Endothelial cell (in vitro differentiated cells): ENCODE measurements around the gene RNF103. TPM values are rescaled to one million over a fixed set of nuclear protein-coding genes. Genes with fewer than 3 reads are reported as not detected.

ENCODE experiments used
- DNase-seq: peaks from one replicate; pipeline ENCODE4 v3.0.0; 2021; ENCODE audit warnings: low spot score
- H3K27ac Mint-ChIP-seq: one replicate; pipeline ENCODE4 v1.8.0; 2021; ENCODE audit warnings: mixed read lengths, inconsistent platforms; ENCODE audit not compliant: unreplicated experiment
- H3K27me3 Mint-ChIP-seq: one replicate; pipeline ENCODE4 v1.8.0; 2021; ENCODE audit warnings: mild to moderate bottlenecking, moderate library complexity, mixed read lengths, inconsistent platforms; ENCODE audit not compliant: unreplicated experiment
- H3K36me3 Mint-ChIP-seq: one replicate; pipeline ENCODE4 v1.8.0; 2021; ENCODE audit warnings: mild to moderate bottlenecking, low read depth, mixed read lengths, inconsistent platforms; ENCODE audit not compliant: unreplicated experiment
- H3K4me1 Mint-ChIP-seq: one replicate; pipeline ENCODE4 v1.8.0; 2021; ENCODE audit warnings: mild to moderate bottlenecking, mixed read lengths, inconsistent platforms; ENCODE audit not compliant: unreplicated experiment
- H3K4me3 Mint-ChIP-seq: one replicate; pipeline ENCODE4 v1.8.0; 2021; ENCODE audit warnings: mild to moderate bottlenecking, mixed read lengths, inconsistent platforms; ENCODE audit not compliant: unreplicated experiment
- H3K9me3 Mint-ChIP-seq: one replicate; pipeline ENCODE4 v1.8.0; 2021; ENCODE audit warnings: mixed read lengths, inconsistent platforms; ENCODE audit not compliant: unreplicated experiment
- CTCF ChIP-seq: fragments of 200-600 bp; sonication (generic); IDR thresholded peaks from one replicate; pipeline ENCODE4 v1.5.0; 2021; ENCODE audit warnings: antibody characterized with exemption; ENCODE audit not compliant: unreplicated experiment
- total RNA-seq: library from RNA; stranded (reverse); fragmentation: NEBNext Ultra II Directional; extraction: Animal tissue kit (Norgen Biotek cat#: 25700); gene quantifications from one replicate; pipeline ENCODE4 v1.2.1, GENCODE V29; 2021; ENCODE audit not compliant: unreplicated experiment

The RNF103 gene
- total RNA-seq, 1 donor from 2014 or later = 31.9 TPM

GRCh38 chr2:86610871-86611270 is 12.8 kb downstream of the RNF103 start:
- Mint-ChIP-seq H3K4me3 (no peak overlapping the region), H3K36me3 (peaks cover 34% of the 10 kb centered on the region), H3K27me3 (no peaks in the 10 kb centered on the region), H3K27ac (no peak overlapping the region), H3K9me3 (no peaks in the 10 kb centered on the region), H3K4me1 (no peaks in the 10 kb centered on the region)
- TF ChIP-seq CTCF = no peak
- no peak for DNase-seq

DNA sequence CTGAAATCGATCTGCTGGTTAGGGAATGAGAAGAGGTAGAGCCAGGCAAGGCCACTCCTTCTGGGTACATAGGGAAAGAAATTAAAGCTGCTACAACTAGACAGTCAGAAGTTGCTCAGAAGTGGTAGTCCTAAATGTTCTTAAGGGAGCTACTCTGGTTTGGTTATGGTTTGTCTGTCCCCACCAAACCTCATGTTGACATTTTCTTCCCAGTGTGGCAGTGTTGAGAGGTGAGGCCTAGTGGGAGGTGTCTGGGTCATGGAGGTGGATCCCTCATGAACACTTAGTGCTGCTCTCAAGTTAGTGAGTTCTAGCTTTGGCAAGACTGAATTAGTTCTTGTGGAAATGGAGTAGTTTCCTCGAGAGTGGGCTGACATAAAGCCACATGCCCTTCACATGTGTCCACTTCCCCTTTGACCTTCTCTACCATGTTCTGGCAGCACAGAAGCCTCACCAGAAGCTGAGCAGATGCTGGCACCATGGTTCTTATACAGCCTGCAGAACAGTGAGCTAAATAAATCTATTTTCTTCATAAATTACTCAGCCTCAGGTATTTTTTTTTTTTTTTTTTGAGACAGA is 14.7 kb downstream of the RNF103 start:
- no peak for TF ChIP-seq CTCF
- Mint-ChIP-seq H3K27me3 (no peaks in the 10 kb centered on the region), H3K9me3 (no peaks in the 10 kb centered on the region), H3K4me3 (no peak overlapping the region), H3K27ac (no peak overlapping the region), H3K4me1 (no peaks in the 10 kb centered on the region), H3K36me3 (peaks cover 39% of the 10 kb centered on the region)
- no peak for DNase-seq

DNA sequence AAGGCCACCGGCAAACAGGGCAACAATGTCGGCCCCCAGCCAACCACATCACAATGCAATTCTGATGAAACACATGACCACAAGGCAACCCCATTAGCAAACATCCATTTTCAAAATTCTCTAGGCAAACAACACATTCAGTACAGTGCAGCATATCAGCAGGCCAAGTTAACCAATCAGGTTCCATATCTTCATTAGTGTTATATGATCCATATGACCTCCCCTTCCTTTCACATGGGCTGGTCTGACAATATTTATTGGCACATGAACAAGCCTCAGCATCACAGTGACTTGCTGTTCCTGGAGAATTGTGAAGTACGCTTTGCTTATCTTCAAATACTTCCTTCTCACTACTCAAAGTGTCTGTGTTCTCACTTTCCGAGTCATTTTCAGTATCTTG is 19.8 kb downstream of the RNF103 start:
- Mint-ChIP-seq H3K36me3 (peaks cover 14% of the 10 kb centered on the region), H3K9me3 (no peaks in the 10 kb centered on the region), H3K4me3 (no peak overlapping the region), H3K27ac (no peak overlapping the region), H3K27me3 (peaks cover 2% of the 10 kb centered on the region), H3K4me1 (no peaks in the 10 kb centered on the region)
- TF ChIP-seq CTCF = no peak
- DNase-seq = no peak

DNA sequence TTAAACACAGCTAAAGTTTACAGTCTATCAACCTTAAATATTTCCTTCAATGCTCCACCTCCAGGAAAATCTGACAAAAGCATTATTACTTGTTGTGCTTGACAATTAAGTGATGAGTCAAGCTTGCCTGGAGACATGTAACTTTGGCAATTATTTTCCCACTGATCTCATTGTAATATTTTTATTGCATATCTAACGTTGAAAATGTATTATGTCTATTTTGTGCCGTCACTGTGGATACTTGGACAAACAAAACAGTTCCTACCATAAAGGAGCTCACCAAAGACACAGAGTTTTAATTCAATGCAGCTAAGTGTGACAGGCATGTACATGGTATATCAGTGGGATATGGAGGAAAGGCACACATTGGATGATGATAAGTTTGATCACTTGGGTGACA is 24.7 kb downstream of the RNF103 start:
- Mint-ChIP-seq H3K4me3 (no peak overlapping the region), H3K27ac (no peak overlapping the region), H3K27me3 (peaks cover 2% of the 10 kb centered on the region), H3K4me1 (no peaks in the 10 kb centered on the region), H3K9me3 (no peaks in the 10 kb centered on the region), H3K36me3 (peaks cover under 1% of the 10 kb centered on the region)
- TF ChIP-seq CTCF = no peak
- no peak for DNase-seq

- H3K27ac Mint-ChIP-seq = no peak overlapping the region
- peaks cover 4% of the 10 kb centered on the region for H3K27me3 Mint-ChIP-seq
These were observed 27.5 kb downstream of the RNF103 start for GRCh38 chr2:86596118-86596517.

More at GRCh38 chr2:86596118-86596517, 27.5 kb downstream of the RNF103 start:
- Mint-ChIP-seq H3K4me1 (no peaks in the 10 kb centered on the region), H3K9me3 (no peaks in the 10 kb centered on the region), H3K36me3 (no peaks in the 10 kb centered on the region), H3K4me3 (no peak overlapping the region)
- no peak for DNase-seq
- no peak for TF ChIP-seq CTCF
